IMR-90 (cell line): ENCODE measurements around the gene TFEB. TPM values are rescaled to one million over a fixed set of nuclear protein-coding genes. Genes with fewer than 3 reads are reported as not detected.

Experiments used
- ATAC-seq: fragments of 200-7000 bp; cut with Tn5 transposase; 2 replicates; pipeline ENCODE4 v1.9.1; 2020; ENCODE audit warnings: low read depth, mild to moderate bottlenecking, moderate library complexity
- BruUV-seq: library from RNA; stranded (reverse); fragments of 400-500 nt; replicated peaks from 2 replicates; lab custom pipeline; 2021; lab: Mats Ljungman, UMichigan
- CTCF ChIA-PET: fragments of 300-600 bp; formaldehyde crosslinking; extraction: SDS; loops from one replicate; lab custom pipeline; 2021; ENCODE audit warnings: antibody characterized with exemption; lab: Yijun Ruan, JAX
- POLR2A ChIA-PET: fragments of 300-600 bp; sonication (Branson Sonifier 250); formaldehyde crosslinking; loops from one replicate; lab custom pipeline; 2022; ENCODE audit warnings: antibody characterized with exemption; ENCODE audit not compliant: unreplicated experiment; lab: Charles Lee
- DNase-seq: peaks from one replicate; pipeline ENCODE4 v3.0.0; 2013
- H2AFZ ChIP-seq: replicated peaks from 2 replicates; pipeline ENCODE3; 2013; ENCODE audit warnings: low read length, mild to moderate bottlenecking; ENCODE audit not compliant: poor library complexity
- H2AK5ac ChIP-seq: 2 replicates; pipeline ENCODE4 v1.6.1; 2013; ENCODE audit warnings: low read depth, low read length, inconsistent platforms
- H2AK9ac ChIP-seq: replicated peaks from 2 replicates; pipeline ENCODE3; 2013; ENCODE audit warnings: mild to moderate bottlenecking, low read depth, low read length, moderate library complexity; ENCODE audit not compliant: poor library complexity
- H2BK120ac ChIP-seq: 2 replicates; pipeline ENCODE4 v1.6.1; 2013; ENCODE audit warnings: low read depth, low read length, inconsistent platforms
- H2BK15ac ChIP-seq: 3 replicates; pipeline ENCODE4 v1.6.1; 2013; ENCODE audit warnings: low read depth, low read length, inconsistent platforms
- H2BK20ac ChIP-seq: 2 replicates; pipeline ENCODE4 v1.6.1; 2013; ENCODE audit warnings: low read depth, mild to moderate bottlenecking, inconsistent platforms, low read length, moderate library complexity
- H2BK5ac ChIP-seq: 2 replicates; pipeline ENCODE4 v1.6.1; 2013; ENCODE audit warnings: mild to moderate bottlenecking, low read depth, low read length, inconsistent platforms; ENCODE audit not compliant: poor library complexity, severe bottlenecking
- H3K14ac ChIP-seq: replicated peaks from 2 replicates; pipeline ENCODE4 v1.6.1; 2013; ENCODE audit warnings: low read depth, low read length, inconsistent platforms
- H3K18ac ChIP-seq: 2 replicates; pipeline ENCODE4 v1.6.1; 2013; ENCODE audit warnings: low read depth, low read length, control low read depth
- H3K23ac ChIP-seq: 2 replicates; pipeline ENCODE4 v1.6.1; 2013; ENCODE audit warnings: low read depth, low read length, inconsistent platforms
- H3K27ac ChIP-seq: 2 replicates; pipeline ENCODE4 v1.5.1; 2013; ENCODE audit warnings: mild to moderate bottlenecking, control low read depth, low read length; ENCODE audit not compliant: insufficient read depth
- H3K27me3 ChIP-seq: 2 replicates; pipeline ENCODE4 v1.6.1; 2013; ENCODE audit warnings: low read length; ENCODE audit not compliant: control insufficient read depth, insufficient read depth
- H3K36me3 ChIP-seq: 2 replicates; pipeline ENCODE4 v1.6.1; 2013; ENCODE audit warnings: low read length, mixed read lengths; ENCODE audit not compliant: control insufficient read depth, insufficient read depth
- H3K4ac ChIP-seq: 2 replicates; pipeline ENCODE4 v1.6.1; 2013; ENCODE audit warnings: low read depth, low read length, inconsistent platforms
- H3K4me1 ChIP-seq: 2 replicates; pipeline ENCODE4 v1.6.1; 2013; ENCODE audit warnings: low read length, mixed read lengths; ENCODE audit not compliant: control insufficient read depth, insufficient read depth
- H3K4me2 ChIP-seq: 2 replicates; pipeline ENCODE4 v1.6.1; 2013; ENCODE audit warnings: low read depth, mild to moderate bottlenecking, control low read depth, low read length, moderate library complexity
- H3K4me3 ChIP-seq: 2 replicates; pipeline ENCODE4 v1.5.1; 2013; ENCODE audit warnings: low read depth, mild to moderate bottlenecking, control low read depth, low read length, moderate library complexity; ENCODE audit not compliant: insufficient read depth
- H3K56ac ChIP-seq: 2 replicates; pipeline ENCODE4 v1.6.1; 2013; ENCODE audit warnings: low read length, inconsistent platforms; ENCODE audit not compliant: insufficient read depth; ENCODE audit errors: extremely low read depth
- H3K79me1 ChIP-seq, 2 experiments: 2 replicates each; pipeline ENCODE4 v1.6.1; 2013; ENCODE audit warnings: low read length in 2 of 2, inconsistent platforms in 1 of 2, low read depth in 1 of 2
- H3K9ac ChIP-seq: 2 replicates; pipeline ENCODE4 v1.6.1; 2013; ENCODE audit warnings: low read depth, low read length, control low read depth
- H3K9me1 ChIP-seq: 2 replicates; pipeline ENCODE4 v1.6.1; 2013; ENCODE audit warnings: low read length, inconsistent platforms; ENCODE audit not compliant: insufficient read depth
- H3K9me3 ChIP-seq: 2 replicates; pipeline ENCODE4 v1.6.1; 2013; ENCODE audit warnings: low read length; ENCODE audit not compliant: control insufficient read depth, insufficient read depth
- H4K20me1 ChIP-seq: 2 replicates; pipeline ENCODE4 v1.6.1; 2013; ENCODE audit warnings: low read length, inconsistent platforms; ENCODE audit not compliant: insufficient read depth
- H4K5ac ChIP-seq: 2 replicates; pipeline ENCODE4 v1.6.1; 2013; ENCODE audit warnings: mild to moderate bottlenecking, low read depth, low read length, control low read depth
- H4K8ac ChIP-seq, 2 experiments: 2 replicates each; pipeline ENCODE4 v1.6.1; 2013; ENCODE audit warnings: low read depth in 2 of 2, low read length in 2 of 2, control low read depth in 1 of 2, inconsistent platforms in 1 of 2
- H4K91ac ChIP-seq: 2 replicates; pipeline ENCODE4 v1.6.1; 2013; ENCODE audit warnings: low read depth, low read length, inconsistent platforms; ENCODE audit not compliant: insufficient read depth
- BHLHE40 ChIP-seq: fragments of 150-350 bp; IDR thresholded peaks from 2 replicates; pipeline ENCODE4 v1.6.1; 2016; ENCODE audit warnings: mild to moderate bottlenecking, low read depth, low read length
- CEBPB ChIP-seq: IDR thresholded peaks from 2 replicates; pipeline ENCODE4 v1.6.1; 2012; ENCODE audit warnings: low read depth, low read length, improper control_type of control experiment
- CHD1 ChIP-seq: IDR thresholded peaks from 2 replicates; pipeline ENCODE4 v1.6.1; 2012; ENCODE audit warnings: low read depth, low read length, improper control_type of control experiment
- ELK1 ChIP-seq: fragments of 150-350 bp; IDR thresholded peaks from 2 replicates; pipeline ENCODE4 v1.6.1; 2016; ENCODE audit warnings: low read depth, mild to moderate bottlenecking, low read length, moderate library complexity, borderline replicate concordance
- FOS ChIP-seq: fragments of 150-350 bp; IDR thresholded peaks from 2 replicates; pipeline ENCODE4 v1.6.1; 2016; ENCODE audit warnings: low read depth, low read length
- MAFK ChIP-seq: IDR thresholded peaks from 2 replicates; pipeline ENCODE4 v1.6.1; 2012; ENCODE audit warnings: low read depth, low read length, improper control_type of control experiment
- MAZ ChIP-seq: IDR thresholded peaks from 2 replicates; pipeline ENCODE4 v1.6.1; 2012; ENCODE audit warnings: low read depth, mild to moderate bottlenecking, low read length, improper control_type of control experiment, moderate library complexity, borderline replicate concordance
- MXI1 ChIP-seq: IDR thresholded peaks from 2 replicates; pipeline ENCODE4 v1.6.1; 2012; ENCODE audit warnings: low read depth, mild to moderate bottlenecking, low read length, moderate library complexity, borderline replicate concordance
- NFE2L2 ChIP-seq: fragments of 150-350 bp; IDR thresholded peaks from 2 replicates; pipeline ENCODE4 v1.6.1; 2016; ENCODE audit warnings: low read depth, mild to moderate bottlenecking, low read length
- POLR2A ChIP-seq: IDR thresholded peaks from 2 replicates; pipeline ENCODE4 v1.6.1; 2012; ENCODE audit warnings: mild to moderate bottlenecking, low read depth, low read length
- RAD21 ChIP-seq: IDR thresholded peaks from 2 replicates; pipeline ENCODE4 v1.6.1; 2012; ENCODE audit warnings: low read length, improper control_type of control experiment
- RCOR1 ChIP-seq: IDR thresholded peaks from 2 replicates; pipeline ENCODE4 v1.6.1; 2012; ENCODE audit warnings: mild to moderate bottlenecking, low read length, improper control_type of control experiment; ENCODE audit not compliant: insufficient replicate concordance
- RFX5 ChIP-seq: IDR thresholded peaks from 2 replicates; pipeline ENCODE4 v1.8.0; 2012; ENCODE audit warnings: low read depth, mild to moderate bottlenecking, low read length, moderate library complexity
- SMC3 ChIP-seq: fragments of 150-350 bp; IDR thresholded peaks from 2 replicates; pipeline ENCODE4 v1.6.1; 2016; ENCODE audit warnings: low read depth, mild to moderate bottlenecking, antibody characterized with exemption, low read length, moderate library complexity
- USF2 ChIP-seq: fragments of 150-350 bp; IDR thresholded peaks from 2 replicates; pipeline ENCODE4 v1.6.1; 2017; ENCODE audit warnings: mild to moderate bottlenecking, antibody characterized with exemption, low read length, low read depth
- WGBS, 2 experiments: methylation state at CpG; one replicate each; pipeline versions ENCODE4 v1.1.5 to v1.1.7; 2013; ENCODE audit warnings: missing lambda C conversion rate in 2 of 2; ENCODE audit not compliant: insufficient read length in 1 of 2; ENCODE audit errors: extremely low coverage in 2 of 2; 5-methylcytosine and 5-hydroxymethylcytosine counted together
- dilution Hi-C: fragments of 300-500 bp; cut with HindIII; formaldehyde crosslinking; loops from one replicate; pipeline ENCODE4 v1.14.3; 2018; ENCODE audit warnings: low sequenced_read_pairs; ENCODE audit not compliant: unreplicated experiment
- in situ Hi-C: fragments of 300-500 bp; cut with MboI; formaldehyde crosslinking; loops from 3 replicates; pipeline ENCODE4 v1.14.3; 2019; ENCODE audit warnings: low sequenced_read_pairs, inconsistent platforms, mixed read lengths
- intact Hi-C: fragments of 100-400 bp; cut with micrococcal nuclease; formaldehyde crosslinking; loops from 2 replicates; pipeline ENCODE4 v1.10.0; 2022
- polyA plus RNA-seq, 3 experiments: library from polyadenylated mRNA; depleted of rRNA; stranded (reverse); fragments of >200 nt; gene quantifications; 2 replicates each; pipeline ENCODE4 v1.2.3, GENCODE V29; 2012; ENCODE audit warnings: low replicate concordance in 1 of 3
- total RNA-seq: library from RNA; depleted of rRNA; stranded (reverse); fragments of >200 nt; gene quantifications from 2 replicates; pipeline ENCODE4 v1.2.3, GENCODE V29; 2012
- TF ChIP-seq, protein P1 (sequence below): conservative IDR thresholded peaks from 2 replicates; pipeline ENCODE4 v1.5.1; 2012; ENCODE audit warnings: mild to moderate bottlenecking, low read depth, low read length, improper control_type of control experiment

TFEB gene
- total and polyA plus RNA-seq, 2 of the 4 experiments (the other 2 are of a cell fraction), result 4.5 to 4.9 TPM

DNA sequence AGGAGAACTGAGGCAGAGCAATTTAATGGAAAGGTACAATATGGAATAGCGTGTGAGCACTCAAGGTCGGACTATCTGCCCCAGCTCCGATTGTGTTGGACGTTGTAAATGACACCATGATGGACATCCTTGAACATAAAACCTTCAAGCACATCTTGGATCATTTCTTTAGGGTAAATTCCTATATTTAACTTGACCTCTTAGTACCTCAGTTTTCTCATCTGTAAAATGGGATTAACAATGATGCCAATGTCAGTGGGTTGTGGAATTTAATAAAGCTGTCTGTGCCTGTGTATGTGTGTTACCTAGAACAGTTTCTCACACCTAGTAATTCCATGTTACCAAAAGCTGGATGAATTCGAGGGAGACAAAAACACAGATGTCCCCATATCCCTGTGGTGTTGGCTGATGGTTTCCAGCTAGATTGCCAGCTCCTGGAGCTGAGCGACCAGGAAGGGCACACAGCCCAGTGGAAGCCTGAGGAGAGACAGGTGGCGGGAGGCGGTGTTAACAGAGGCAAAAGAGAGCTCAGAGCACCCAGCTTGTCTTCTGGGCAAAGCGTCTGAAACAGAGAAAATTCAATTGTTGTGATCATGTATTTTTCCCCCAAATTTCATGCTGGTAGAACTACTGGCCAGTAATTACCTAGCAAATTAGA lies 64.6 kb downstream of the TFEB start:
- intact Hi-C loops, result no loop called here
- H3K18ac ChIP-seq, result no peak overlapping the region
- H4K5ac ChIP-seq, result no peak overlapping the region
- ChIA-PET POLR2A (no interaction called here), CTCF (interaction anchor here (1.0 kb wide), 1 partner anchor 9 kb away, joined by 3 read pairs; no protein-coding TSS in a partner anchor)
- no peak for TF ChIP-seq ELK1
- TF ChIP-seq RCOR1, result no peak
- no peak for TF ChIP-seq BHLHE40
- TF ChIP-seq USF2, result no peak
- TF ChIP-seq CEBPB, result no peak
- no peak for TF ChIP-seq SMC3
- no peak for TF ChIP-seq FOS
- TF ChIP-seq NFE2L2, result no peak
- TF ChIP-seq, protein P1, sequence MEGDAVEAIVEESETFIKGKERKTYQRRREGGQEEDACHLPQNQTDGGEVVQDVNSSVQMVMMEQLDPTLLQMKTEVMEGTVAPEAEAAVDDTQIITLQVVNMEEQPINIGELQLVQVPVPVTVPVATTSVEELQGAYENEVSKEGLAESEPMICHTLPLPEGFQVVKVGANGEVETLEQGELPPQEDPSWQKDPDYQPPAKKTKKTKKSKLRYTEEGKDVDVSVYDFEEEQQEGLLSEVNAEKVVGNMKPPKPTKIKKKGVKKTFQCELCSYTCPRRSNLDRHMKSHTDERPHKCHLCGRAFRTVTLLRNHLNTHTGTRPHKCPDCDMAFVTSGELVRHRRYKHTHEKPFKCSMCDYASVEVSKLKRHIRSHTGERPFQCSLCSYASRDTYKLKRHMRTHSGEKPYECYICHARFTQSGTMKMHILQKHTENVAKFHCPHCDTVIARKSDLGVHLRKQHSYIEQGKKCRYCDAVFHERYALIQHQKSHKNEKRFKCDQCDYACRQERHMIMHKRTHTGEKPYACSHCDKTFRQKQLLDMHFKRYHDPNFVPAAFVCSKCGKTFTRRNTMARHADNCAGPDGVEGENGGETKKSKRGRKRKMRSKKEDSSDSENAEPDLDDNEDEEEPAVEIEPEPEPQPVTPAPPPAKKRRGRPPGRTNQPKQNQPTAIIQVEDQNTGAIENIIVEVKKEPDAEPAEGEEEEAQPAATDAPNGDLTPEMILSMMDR, result no peak
- no peak for TF ChIP-seq RFX5
- TF ChIP-seq CHD1, result no peak
- TF ChIP-seq MAFK, result no peak
- no peak for TF ChIP-seq MXI1
- no peak for TF ChIP-seq POLR2A
- no peak for TF ChIP-seq RAD21
- no peak for TF ChIP-seq MAZ
- H3K27ac ChIP-seq, result no peak overlapping the region
- H3K4me2 ChIP-seq, result no peak overlapping the region
- in situ Hi-C loops, result no loop called here
- no peak overlapping the region for H3K56ac ChIP-seq
- H2BK5ac ChIP-seq, result no peak overlapping the region
- no peak overlapping the region for H2BK15ac ChIP-seq
- H2AFZ ChIP-seq, result no peak overlapping the region
- H4K91ac ChIP-seq, result no peak overlapping the region
- no peak overlapping the region for H2AK5ac ChIP-seq
- no peak overlapping the region for H2AK9ac ChIP-seq
- no peak overlapping the region for H3K23ac ChIP-seq
- 14% methylated on average over 1 of the region's 9 CpGs; no CpG with 5 or more reads in 1 of the 2 experiments for WGBS, 2 experiments
- H3K27me3 ChIP-seq, result peaks cover 26% of the 10 kb centered on the region
- no peaks in the 10 kb centered on the region for H4K20me1 ChIP-seq
- H3K9me3 ChIP-seq, result peaks cover 2% of the 10 kb centered on the region; the same call in 1 of the 2 replicates
- no peak for DNase-seq
- no peak overlapping the region for H2BK20ac ChIP-seq
- H3K4ac ChIP-seq, result no peak overlapping the region
- no peak overlapping the region for H3K4me3 ChIP-seq
- BruUV-seq, result no TSS peak
- H3K79me1 ChIP-seq, result no peaks in the 10 kb centered on the region
- H3K4me1 ChIP-seq, result no peaks in the 10 kb centered on the region
- no peak overlapping the region for H4K8ac ChIP-seq
- dilution Hi-C loops, result no loop called here
- H3K14ac ChIP-seq, result no peak overlapping the region
- ATAC-seq, result no peak
- H3K9ac ChIP-seq, result no peak overlapping the region
- no peak overlapping the region for H2BK120ac ChIP-seq
- H3K9me1 ChIP-seq, result no peaks in the 10 kb centered on the region
- H3K36me3 ChIP-seq, result no peaks in the 10 kb centered on the region
